Upper lobe of left lung (tissue), 6 donors: ENCODE results near the gene SORCS3. TPM values are rescaled to one million over a fixed set of nuclear protein-coding genes. Genes with fewer than 3 reads are reported as not detected.
A peak's percentile ranks its signal among the peaks of the same experiment; 100 is the strongest.

ENCODE experiments used
- ATAC-seq, 2 donors: fragments of 200-7000 bp; cut with Tn5 transposase; one replicate each; pipeline ENCODE4 v1.9.1; 2022; ENCODE audit warnings: mild to moderate bottlenecking in 2 of 2, moderate library complexity in 2 of 2; ENCODE audit not compliant: low FRiP score in 2 of 2
- DNase-seq, 2 donors: peaks; one replicate each; pipeline ENCODE4 v3.0.0-alpha.2; 2019 to 2020
- H3K27ac ChIP-seq, 4 donors: fragments of 200-600 bp; sonication (generic); one replicate each; pipeline ENCODE4 v1.5.1; 2016 to 2019
- H3K27me3 ChIP-seq, 4 donors: fragments of 200-600 bp; sonication (generic); one replicate each; pipeline ENCODE4 v1.5.1; 2017 to 2019
- H3K36me3 ChIP-seq, 4 donors: fragments of 200-600 bp; sonication (generic); one replicate each; pipeline ENCODE4 v1.5.1; 2016 to 2019
- H3K4me1 ChIP-seq, 4 donors: fragments of 200-600 bp; sonication (generic); one replicate each; pipeline ENCODE4 v1.5.1; 2018 to 2019
- H3K4me3 ChIP-seq, 4 donors: fragments of 200-600 bp; sonication (generic); one replicate each; pipeline ENCODE4 v1.5.1; 2017 to 2019; ENCODE audit warnings: mild to moderate bottlenecking in 2 of 4, moderate library complexity in 1 of 4
- H3K9me3 ChIP-seq, 4 donors: fragments of 200-600 bp; sonication (generic); one replicate each; pipeline ENCODE4 v1.5.1; 2018 to 2019
- CTCF ChIP-seq, 6 experiments: fragments of 450-650 bp in 4 of 6; fragments of 200-600 bp in 2 of 6; sonication (generic) in 2 of 6; IDR thresholded peaks; one replicate each; pipeline ENCODE4 v1.5.1; 2016 to 2019; ENCODE audit warnings: antibody characterized with exemption in 6 of 6
- EP300 ChIP-seq, 4 donors: sonication (generic); formaldehyde crosslinking; IDR thresholded peaks; one replicate each; pipeline ENCODE4 v1.5.1; 2017; ENCODE audit warnings: antibody characterized with exemption in 4 of 4, control low read depth in 2 of 4
- POLR2A ChIP-seq, 4 donors: fragments of 450-650 bp; IDR thresholded peaks; one replicate each; pipeline ENCODE4 v1.5.1; 2016 to 2017; ENCODE audit warnings: antibody characterized with exemption in 4 of 4, mild to moderate bottlenecking in 2 of 4
- POLR2AphosphoS5 ChIP-seq, 2 donors: sonication (generic); formaldehyde crosslinking; IDR thresholded peaks; one replicate each; pipeline ENCODE4 v1.5.1; 2017; ENCODE audit warnings: antibody characterized with exemption in 2 of 2
- WGBS, 2 donors: methylation state at CpG; one replicate each; pipeline ENCODE4 v1.1.5; 2017 to 2018; 5-methylcytosine and 5-hydroxymethylcytosine counted together
- total RNA-seq, 6 donors: library from RNA; depleted of rRNA in 4 of 6; stranded (reverse); fragments of >200 nt in 4 of 6; gene quantifications; one replicate each; pipeline versions ENCODE4 v1.1.0 to v1.2.1, GENCODE V29; 2016 to 2021
- donor health status: DM: no; HTN: no; CAD: no; lungs with moderate emphysema.
- donor health status: DM: no; HTN: yes; CAD: no; lungs with severe emphysema.

SORCS3 gene
- total RNA-seq, result not detected

GRCh38 chr10:104641187-104641936 lies at the start of gene SORCS3:
TSS of gene SORCS3 (plus strand) at chr10:104641290.
- no peak for ATAC-seq
- peaks cover 0 to 44% (median 22%) of the 10 kb centered on the region in 4 donors for H3K27me3 ChIP-seq

GRCh38 chr10:104591441-104591840 lies 49.6 kb upstream of the SORCS3 start:
- Histone ChIP-seq H3K4me3 (no peak overlapping the region), H3K4me1 (no peaks in the 10 kb centered on the region), H3K27ac (no peak overlapping the region), H3K9me3 (no peaks in the 10 kb centered on the region), H3K27me3 (no peaks in the 10 kb centered on the region), H3K36me3 (no peaks in the 10 kb centered on the region)
- DNase-seq (no peak), ATAC-seq (no peak)
- TF ChIP-seq EP300 (IDR thresholded peaks at IDR 0.05), result no peak
- TF ChIP-seq CTCF (IDR thresholded peaks at IDR 0.05), result no peak
- 81 to 84% methylated on average over 3 of the region's 3 CpGs for WGBS, 2 donors

More at GRCh38 chr10:104641187-104641936, at the start of gene SORCS3:
- WGBS, 2 donors, result 2% methylated on average over 55 of the region's 96 CpGs; no CpG with 5 or more reads in 1 of the 2 donors
- Histone ChIP-seq H3K4me3 (no peak within 1 kb of the TSS), H3K27ac (no peak within 1 kb of the TSS), H3K9me3 (no peaks in the 10 kb centered on the region), H3K36me3 (no peaks in the 10 kb centered on the region), H3K4me1 (peaks cover 0 to 43% (median 4%) of the 10 kb centered on the region in 4 donors)
- TF ChIP-seq EP300 (IDR thresholded peaks at IDR 0.05) (no peak), POLR2AphosphoS5 (IDR thresholded peaks at IDR 0.05) (no peak), POLR2A (IDR thresholded peaks at IDR 0.05) (no peak), CTCF (IDR thresholded peaks at IDR 0.05) (no peak)
- peak in 1 of 2 donors; percentile 68 for DNase-seq

- Histone ChIP-seq H3K9me3 (no peaks in the 10 kb centered on the region), H3K4me1 (no peaks in the 10 kb centered on the region), H3K4me3 (no peak overlapping the region), H3K36me3 (no peaks in the 10 kb centered on the region), H3K27me3 (no peaks in the 10 kb centered on the region), H3K27ac (no peak overlapping the region)
- TF ChIP-seq POLR2A (IDR thresholded peaks at IDR 0.05), result no peak
- TF ChIP-seq CTCF (IDR thresholded peaks at IDR 0.05), result no peak
- no peak for TF ChIP-seq EP300 (IDR thresholded peaks at IDR 0.05)
- TF ChIP-seq POLR2AphosphoS5 (IDR thresholded peaks at IDR 0.05), result no peak
- 25 to 26% methylated on average over 1 of the region's 1 CpG for WGBS, 2 donors
- DNase-seq (no peak), ATAC-seq (no peak)
These were observed 39.9 kb upstream of the SORCS3 start for GRCh38 chr10:104601166-104601565.

GRCh38 chr10:104608091-104608828 lies 32.8 kb upstream of the SORCS3 start:
- Histone ChIP-seq H3K9me3 (peaks cover 0 to 13% (median 4%) of the 10 kb centered on the region in 4 donors), H3K4me1 (no peaks in the 10 kb centered on the region), H3K27ac (no peak overlapping the region), H3K27me3 (no peaks in the 10 kb centered on the region), H3K4me3 (no peak overlapping the region), H3K36me3 (no peaks in the 10 kb centered on the region)
- 68 to 79% methylated on average over 7 of the region's 7 CpGs for WGBS, 2 donors
- ATAC-seq (no peak), DNase-seq (no peak)
- no peak for TF ChIP-seq POLR2AphosphoS5 (IDR thresholded peaks at IDR 0.05)
- TF ChIP-seq EP300 (IDR thresholded peaks at IDR 0.05), result no peak
- no peak for TF ChIP-seq POLR2A (IDR thresholded peaks at IDR 0.05)
- no peak for TF ChIP-seq CTCF (IDR thresholded peaks at IDR 0.05)
